HCT116 (cell line): ENCODE results near the gene MYO1A.

Source experiments
- CEBPB ChIP-seq: IDR thresholded peaks from 2 replicates; pipeline ENCODE4 v1.6.1; 2012; ENCODE audit warnings: low read depth
- CTCF ChIP-seq, 3 experiments: fragments of 200-600 bp in 1 of 3; sonication (generic) in 1 of 3; IDR thresholded peaks in 2 of 3; conservative IDR thresholded peaks in 1 of 3; 2 replicates each; pipeline ENCODE4 v1.5.1; 2012 to 2017; ENCODE audit warnings: low read depth in 2 of 3, low read length in 2 of 3, antibody characterized with exemption in 1 of 3, borderline replicate concordance in 1 of 3, control low read depth in 1 of 3, mild to moderate bottlenecking in 1 of 3, mixed read lengths in 1 of 3, mixed run types in 1 of 3, moderate library complexity in 1 of 3; ENCODE audit not compliant: insufficient read depth in 1 of 3
- EZH2 ChIP-seq: fragments of 200-600 bp; sonication (generic); IDR thresholded peaks from 2 replicates; pipeline ENCODE4 v1.6.1; 2017; ENCODE audit warnings: antibody characterized with exemption, mixed run types
- POLR2AphosphoS5 ChIP-seq: IDR thresholded peaks from 2 replicates; pipeline ENCODE4 v1.6.1; 2011; ENCODE audit warnings: mild to moderate bottlenecking, low read depth, low read length, moderate library complexity
- REST ChIP-seq: IDR thresholded peaks from 2 replicates; pipeline ENCODE4 v1.6.1; 2012; ENCODE audit warnings: low read depth

GRCh38 chr12:57090924-57091637, 41.2 kb upstream of the MYO1A start:
- TF ChIP-seq EZH2 (no peak), CTCF (IDR thresholded peaks at IDR 0.05 in 2 of 3, conservative IDR thresholded peaks at IDR 0.05 in 1 of 3; ENCODE audit: borderline replicate concordance in 1 of 3, insufficient read depth in 1 of 3, low read depth in 2 of 3, low read length in 2 of 3) (no peak), REST (no peak), POLR2AphosphoS5 (no peak), CEBPB (no peak)
